Measurements from ENCODE around the gene GNL2. TPM values are rescaled to one million over a fixed set of nuclear protein-coding genes. Genes with fewer than 3 reads are reported as not detected.
"Not testable (repeated sequence)": the region's sequence is repeated elsewhere in the genome, so short reads cannot be mapped to it uniquely, and the experiment has no call there.

The GNL2 gene
- polyA plus RNA-seq, 2 donors = 45.0 to 106 TPM

DNA sequence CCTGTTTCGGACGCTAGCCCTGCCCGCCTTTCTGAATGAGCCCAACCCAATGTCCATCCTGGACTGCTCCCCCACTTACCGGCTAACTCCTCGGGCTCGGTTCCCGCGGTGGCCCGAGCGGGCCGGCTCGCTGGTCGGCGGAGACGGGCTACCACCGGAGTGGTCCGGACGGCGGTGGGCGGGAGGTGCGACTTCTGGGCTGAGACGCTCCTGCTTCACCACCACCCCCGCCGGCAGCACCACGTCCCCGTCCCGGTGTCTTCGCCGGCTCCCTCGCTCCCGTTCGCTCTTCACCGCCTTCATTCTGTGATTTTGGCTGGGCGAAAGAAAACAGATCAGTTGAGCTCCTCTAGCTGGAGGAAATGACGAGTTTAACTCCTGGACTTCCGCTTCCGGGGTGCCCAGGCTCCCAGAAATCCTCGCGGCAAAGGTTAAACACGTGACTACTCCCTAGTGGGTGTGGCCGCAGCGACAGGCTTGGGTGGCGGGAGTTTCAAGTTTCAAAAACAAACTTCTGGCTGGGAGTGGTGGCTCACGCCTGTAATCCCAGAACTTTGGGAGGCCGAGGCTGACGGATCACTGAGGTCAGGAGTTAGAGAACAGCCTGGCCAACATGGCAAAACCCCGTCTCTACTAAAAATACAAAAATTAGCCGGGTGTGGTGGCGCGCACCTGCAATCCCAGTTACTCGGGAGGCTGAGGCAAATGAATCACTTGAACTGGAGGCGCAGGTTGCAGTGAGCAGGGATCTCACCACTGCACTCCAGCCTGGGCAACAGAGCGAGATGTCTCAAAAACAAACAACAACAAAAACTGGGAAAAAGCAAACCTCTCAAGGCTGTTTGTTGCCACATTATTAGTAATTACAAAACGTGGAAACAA, 41.6 kb downstream of the GNL2 start, which contains the start of gene SNIP1:
Gene SNIP1 (minus strand): TSS at position 367 of the 882 bp plus-strand sequence. CDS start 64 bp downstream, at position 303.
- WGBS, 2 donors = 12 to 13% methylated on average over 53 to 54 of the region's 54 CpGs
- Histone ChIP-seq H3K9me3 (ENCODE audit: control insufficient read depth in 2 of 2, insufficient read depth in 1 of 2, low read depth in 1 of 2, low read length in 1 of 2) (no peaks in the 10 kb centered on the region), H3K27me3 (ENCODE audit: control insufficient read depth in 1 of 2, insufficient read depth in 2 of 2, low read length in 2 of 2) (no peaks in the 10 kb centered on the region), H3K4me3 (ENCODE audit: low read depth in 1 of 2, low read length in 2 of 2) (peak within 1 kb of the TSS; percentile 92 to 94), H3K27ac (ENCODE audit: low read depth in 2 of 2, low read length in 1 of 2) (peak within 1 kb of the TSS; percentile 75 to 96), H3K36me3 (ENCODE audit: control insufficient read depth in 2 of 2, insufficient read depth in 2 of 2, low read length in 1 of 2) (no peaks in the 10 kb centered on the region), H3K4me1 (ENCODE audit: control insufficient read depth in 2 of 2, insufficient read depth in 2 of 2, low read length in 1 of 2) (peaks cover 0 to 12% of the 10 kb centered on the region in 2 donors)

DNA sequence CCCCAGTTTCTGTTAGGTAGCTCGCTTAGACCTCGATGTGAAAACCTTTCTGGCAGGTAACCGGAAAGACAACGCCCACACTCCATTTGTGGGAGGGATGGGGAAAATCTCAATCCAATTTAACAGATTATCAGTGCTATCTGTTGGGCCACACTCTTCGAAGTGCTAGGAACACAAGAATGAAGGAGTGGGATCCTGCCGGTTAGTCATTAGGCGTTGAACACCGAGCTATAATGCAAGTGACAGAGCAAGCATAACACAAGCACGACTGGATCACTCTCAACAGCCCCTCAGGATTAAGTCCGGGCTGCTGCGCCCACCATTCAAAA, 42.2 kb downstream of the GNL2 start:
- no peaks in the 10 kb centered on the region for H3K9me3 ChIP-seq (ENCODE audit: control insufficient read depth in 2 of 2, insufficient read depth in 1 of 2, low read depth in 1 of 2, low read length in 1 of 2)
- peak overlapping the region; percentile 92 to 94 for H3K4me3 ChIP-seq (ENCODE audit: low read depth in 1 of 2, low read length in 2 of 2)
- H3K4me1 ChIP-seq (ENCODE audit: control insufficient read depth in 2 of 2, insufficient read depth in 2 of 2, low read length in 1 of 2) = peaks cover 0 to 12% of the 10 kb centered on the region in 2 donors
- no peaks in the 10 kb centered on the region for H3K27me3 ChIP-seq (ENCODE audit: control insufficient read depth in 1 of 2, insufficient read depth in 2 of 2, low read length in 2 of 2)
- no peaks in the 10 kb centered on the region for H3K36me3 ChIP-seq (ENCODE audit: control insufficient read depth in 2 of 2, insufficient read depth in 2 of 2, low read length in 1 of 2)
- 2% methylated on average over 11 of the region's 11 CpGs for WGBS, 2 donors
- peak overlapping the region in 1 of 2 donors; percentile 96 for H3K27ac ChIP-seq (ENCODE audit: low read depth in 2 of 2, low read length in 1 of 2)

GRCh38 chr1:37549341-37549740, 46.4 kb downstream of the GNL2 start:
- Histone ChIP-seq H3K27me3 (ENCODE audit: control insufficient read depth in 1 of 2, insufficient read depth in 2 of 2, low read length in 2 of 2) (no peaks in the 10 kb centered on the region), H3K27ac (ENCODE audit: low read depth in 2 of 2, low read length in 1 of 2) (no peak overlapping the region), H3K4me1 (ENCODE audit: control insufficient read depth in 2 of 2, insufficient read depth in 2 of 2, low read length in 1 of 2) (peaks cover 0 to 6% of the 10 kb centered on the region in 2 donors), H3K9me3 (ENCODE audit: control insufficient read depth in 2 of 2, insufficient read depth in 1 of 2, low read depth in 1 of 2, low read length in 1 of 2) (no peaks in the 10 kb centered on the region), H3K36me3 (ENCODE audit: control insufficient read depth in 2 of 2, insufficient read depth in 2 of 2, low read length in 1 of 2) (peaks cover 12 to 14% of the 10 kb centered on the region in 2 donors), H3K4me3 (ENCODE audit: low read depth in 1 of 2, low read length in 2 of 2) (no peak overlapping the region)
- WGBS, 2 donors = 93 to 94% methylated on average over 6 of the region's 6 CpGs

DNA sequence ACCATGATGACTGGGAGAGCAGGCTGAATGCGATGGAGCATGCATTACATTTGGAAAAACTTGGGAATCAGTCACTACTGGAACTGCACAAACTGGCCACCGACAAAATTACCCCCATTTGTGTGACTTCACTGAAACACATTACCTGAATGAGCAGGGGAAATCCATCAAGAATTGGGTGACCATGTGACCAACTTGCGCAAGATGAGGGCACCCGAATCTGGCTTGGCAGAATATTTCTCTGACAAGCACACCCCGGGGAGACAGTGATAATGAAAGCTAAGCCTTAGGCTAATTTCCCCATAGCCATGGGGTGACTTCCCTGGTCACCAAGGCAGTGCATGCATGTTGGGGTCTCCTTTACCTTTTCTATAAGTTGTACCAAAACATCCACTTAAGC, 50.7 kb downstream of the GNL2 start:
- peaks cover 18% of the 10 kb centered on the region in 2 donors for H3K36me3 ChIP-seq (ENCODE audit: control insufficient read depth in 2 of 2, insufficient read depth in 2 of 2, low read length in 1 of 2)
- H3K4me1 ChIP-seq (ENCODE audit: control insufficient read depth in 2 of 2, insufficient read depth in 2 of 2, low read length in 1 of 2) = no peaks in the 10 kb centered on the region
- no peaks in the 10 kb centered on the region for H3K27me3 ChIP-seq (ENCODE audit: control insufficient read depth in 1 of 2, insufficient read depth in 2 of 2, low read length in 2 of 2)
- no peak overlapping the region for H3K4me3 ChIP-seq (ENCODE audit: low read depth in 1 of 2, low read length in 2 of 2)
- H3K27ac ChIP-seq (ENCODE audit: low read depth in 2 of 2, low read length in 1 of 2) = no peak overlapping the region
- H3K9me3 ChIP-seq (ENCODE audit: control insufficient read depth in 2 of 2, insufficient read depth in 1 of 2, low read depth in 1 of 2, low read length in 1 of 2) = no peaks in the 10 kb centered on the region
- 69 to 80% methylated on average over 5 of the region's 5 CpGs for WGBS, 2 donors

DNA sequence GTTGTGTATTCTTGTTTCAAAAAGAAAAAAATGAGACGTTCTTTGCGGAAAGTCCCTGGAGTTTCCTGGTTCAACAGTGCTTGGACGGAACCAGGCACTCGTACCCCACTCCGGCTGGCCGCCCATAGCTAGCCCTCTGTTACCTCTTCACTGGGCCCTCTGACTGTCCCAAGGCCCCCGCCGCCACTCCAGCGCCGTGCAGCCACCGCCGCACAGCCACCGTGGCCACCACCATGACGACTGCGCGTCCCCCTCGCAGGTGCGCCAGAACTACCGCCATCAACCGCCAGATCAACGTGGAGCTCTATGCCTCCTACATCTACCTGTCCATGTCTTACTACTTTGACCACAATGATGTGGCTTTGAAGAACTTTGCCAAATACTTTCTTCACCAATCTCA, 51.2 kb downstream of the GNL2 start:
- H3K4me1 ChIP-seq (ENCODE audit: control insufficient read depth in 2 of 2, insufficient read depth in 2 of 2, low read length in 1 of 2) = no peaks in the 10 kb centered on the region
- no peaks in the 10 kb centered on the region for H3K9me3 ChIP-seq (ENCODE audit: control insufficient read depth in 2 of 2, insufficient read depth in 1 of 2, low read depth in 1 of 2, low read length in 1 of 2)
- no peaks in the 10 kb centered on the region for H3K27me3 ChIP-seq (ENCODE audit: control insufficient read depth in 1 of 2, insufficient read depth in 2 of 2, low read length in 2 of 2)
- peaks cover 18 to 21% of the 10 kb centered on the region in 2 donors for H3K36me3 ChIP-seq (ENCODE audit: control insufficient read depth in 2 of 2, insufficient read depth in 2 of 2, low read length in 1 of 2)
- H3K4me3 ChIP-seq (ENCODE audit: low read depth in 1 of 2, low read length in 2 of 2) = no peak overlapping the region
- 95 to 98% methylated on average over 21 of the region's 21 CpGs for WGBS, 2 donors
- no peak overlapping the region for H3K27ac ChIP-seq (ENCODE audit: low read depth in 2 of 2, low read length in 1 of 2)

- H3K27me3 ChIP-seq (ENCODE audit: control insufficient read depth in 1 of 2, insufficient read depth in 2 of 2, low read length in 2 of 2) = no peaks in the 10 kb centered on the region
- no peaks in the 10 kb centered on the region for H3K4me1 ChIP-seq (ENCODE audit: control insufficient read depth in 2 of 2, insufficient read depth in 2 of 2, low read length in 1 of 2)
- peaks cover 10 to 28% of the 10 kb centered on the region in 2 donors for H3K36me3 ChIP-seq (ENCODE audit: control insufficient read depth in 2 of 2, insufficient read depth in 2 of 2, low read length in 1 of 2)
- WGBS, 2 donors = 95% methylated on average over 30 of the region's 30 CpGs
- H3K27ac ChIP-seq (ENCODE audit: low read depth in 2 of 2, low read length in 1 of 2) = no peak overlapping the region
- H3K4me3 ChIP-seq (ENCODE audit: low read depth in 1 of 2, low read length in 2 of 2) = no peak overlapping the region
- no peaks in the 10 kb centered on the region for H3K9me3 ChIP-seq (ENCODE audit: control insufficient read depth in 2 of 2, insufficient read depth in 1 of 2, low read depth in 1 of 2, low read length in 1 of 2)
Measured at GRCh38 chr1:37540036-37540785, 55.5 kb downstream of the GNL2 start.

GRCh38 chr1:37539154-37539553, 56.6 kb downstream of the GNL2 start:
- H3K4me3 ChIP-seq (ENCODE audit: low read depth in 1 of 2, low read length in 2 of 2); H3K27me3 ChIP-seq (ENCODE audit: control insufficient read depth in 1 of 2, insufficient read depth in 2 of 2, low read length in 2 of 2); H3K4me1 ChIP-seq (ENCODE audit: control insufficient read depth in 2 of 2, insufficient read depth in 2 of 2, low read length in 1 of 2); H3K9me3 ChIP-seq (ENCODE audit: control insufficient read depth in 2 of 2, insufficient read depth in 1 of 2, low read depth in 1 of 2, low read length in 1 of 2); H3K27ac ChIP-seq (ENCODE audit: low read depth in 2 of 2, low read length in 1 of 2): not testable (repeated sequence)
- 90 to 93% methylated on average over 10 of the region's 10 CpGs for WGBS, 2 donors
- peaks cover 6 to 20% of the 10 kb centered on the region in 2 donors for H3K36me3 ChIP-seq (ENCODE audit: control insufficient read depth in 2 of 2, insufficient read depth in 2 of 2, low read length in 1 of 2)

GRCh38 chr1:37537378-37537777, 58.4 kb downstream of the GNL2 start:
- Histone ChIP-seq H3K9me3 (ENCODE audit: control insufficient read depth in 2 of 2, insufficient read depth in 1 of 2, low read depth in 1 of 2, low read length in 1 of 2) (no peaks in the 10 kb centered on the region), H3K4me3 (ENCODE audit: low read depth in 1 of 2, low read length in 2 of 2) (no peak overlapping the region), H3K4me1 (ENCODE audit: control insufficient read depth in 2 of 2, insufficient read depth in 2 of 2, low read length in 1 of 2) (no peaks in the 10 kb centered on the region), H3K27ac (ENCODE audit: low read depth in 2 of 2, low read length in 1 of 2) (no peak overlapping the region), H3K36me3 (ENCODE audit: control insufficient read depth in 2 of 2, insufficient read depth in 2 of 2, low read length in 1 of 2) (peaks cover 6 to 18% of the 10 kb centered on the region in 2 donors), H3K27me3 (ENCODE audit: control insufficient read depth in 1 of 2, insufficient read depth in 2 of 2, low read length in 2 of 2) (no peaks in the 10 kb centered on the region)
- 60 to 68% methylated on average over 2 of the region's 2 CpGs for WGBS, 2 donors

DNA sequence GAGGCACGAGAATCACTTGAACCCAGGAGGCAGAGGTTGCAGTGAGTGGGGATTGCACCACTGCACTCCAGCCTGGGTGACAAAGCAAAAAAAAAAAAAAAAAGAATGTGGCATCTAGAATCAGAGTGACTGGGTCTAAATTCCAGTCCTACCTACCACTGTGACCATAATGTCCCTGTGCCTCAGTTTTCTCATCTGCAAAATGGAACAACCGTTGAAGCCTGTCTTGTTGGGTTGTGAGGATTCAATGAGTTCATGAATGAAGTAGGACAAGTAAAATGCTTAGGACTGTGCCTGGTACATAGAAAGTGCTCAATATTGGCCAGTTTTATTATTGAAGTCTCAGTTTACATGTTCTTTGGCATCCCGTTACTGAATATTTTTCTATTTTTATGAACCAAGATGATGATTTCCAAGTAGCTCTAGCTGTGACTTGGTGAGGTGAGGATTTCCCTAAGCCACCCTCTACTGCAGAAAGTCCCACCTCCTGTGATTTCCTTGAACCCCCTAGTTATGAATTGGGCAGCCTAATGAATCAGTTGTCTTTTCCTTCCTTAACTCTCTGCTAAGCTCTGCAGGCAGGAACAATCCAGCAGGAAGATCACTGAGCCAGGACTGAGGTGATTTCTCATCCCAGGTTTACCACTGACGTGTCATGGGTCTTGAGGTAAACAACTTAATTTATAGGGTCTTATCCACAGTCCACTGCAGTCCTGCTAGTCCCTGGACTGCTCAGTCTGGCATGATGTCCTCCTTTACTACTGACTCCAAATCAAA, 62.2 kb downstream of the GNL2 start:
- H3K4me1 ChIP-seq (ENCODE audit: control insufficient read depth in 2 of 2, insufficient read depth in 2 of 2, low read length in 1 of 2) = no peaks in the 10 kb centered on the region
- H3K27me3 ChIP-seq (ENCODE audit: control insufficient read depth in 1 of 2, insufficient read depth in 2 of 2, low read length in 2 of 2) = no peaks in the 10 kb centered on the region
- WGBS, 2 donors = 83 to 93% methylated on average over 4 of the region's 4 CpGs
- H3K9me3 ChIP-seq (ENCODE audit: control insufficient read depth in 2 of 2, insufficient read depth in 1 of 2, low read depth in 1 of 2, low read length in 1 of 2) = no peaks in the 10 kb centered on the region
- H3K36me3 ChIP-seq (ENCODE audit: control insufficient read depth in 2 of 2, insufficient read depth in 2 of 2, low read length in 1 of 2) = peaks cover 0 to 8% of the 10 kb centered on the region in 2 donors
- peak overlapping the region in 1 of 2 donors; percentile 37 for H3K27ac ChIP-seq (ENCODE audit: low read depth in 2 of 2, low read length in 1 of 2)
- H3K4me3 ChIP-seq (ENCODE audit: low read depth in 1 of 2, low read length in 2 of 2) = no peak overlapping the region

All from esophagus (tissue), 2 donors.